IMR-90 (cell line): ENCODE measurements around the gene LBHD2. TPM values are rescaled to one million over a fixed set of nuclear protein-coding genes. Genes with fewer than 3 reads are reported as not detected.

Experiments
- ATAC-seq: fragments of 200-7000 bp; cut with Tn5 transposase; 2 replicates; pipeline ENCODE4 v1.9.1; 2020; ENCODE audit warnings: low read depth, mild to moderate bottlenecking, moderate library complexity
- BruUV-seq: library from RNA; stranded (reverse); fragments of 400-500 nt; replicated peaks from 2 replicates; lab custom pipeline; 2021; lab: Mats Ljungman, UMichigan
- CTCF ChIA-PET: fragments of 300-600 bp; formaldehyde crosslinking; extraction: SDS; loops from one replicate; lab custom pipeline; 2021; ENCODE audit warnings: antibody characterized with exemption; lab: Yijun Ruan, JAX
- POLR2A ChIA-PET: fragments of 300-600 bp; sonication (Branson Sonifier 250); formaldehyde crosslinking; loops from one replicate; lab custom pipeline; 2022; ENCODE audit warnings: antibody characterized with exemption; ENCODE audit not compliant: unreplicated experiment; lab: Charles Lee
- DNase-seq: peaks from one replicate; pipeline ENCODE4 v3.0.0; 2013
- H2AFZ ChIP-seq: replicated peaks from 2 replicates; pipeline ENCODE3; 2013; ENCODE audit warnings: low read length, mild to moderate bottlenecking; ENCODE audit not compliant: poor library complexity
- H2AK5ac ChIP-seq: 2 replicates; pipeline ENCODE4 v1.6.1; 2013; ENCODE audit warnings: low read depth, low read length, inconsistent platforms
- H2AK9ac ChIP-seq: replicated peaks from 2 replicates; pipeline ENCODE3; 2013; ENCODE audit warnings: mild to moderate bottlenecking, low read depth, low read length, moderate library complexity; ENCODE audit not compliant: poor library complexity
- H2BK120ac ChIP-seq: 2 replicates; pipeline ENCODE4 v1.6.1; 2013; ENCODE audit warnings: low read depth, low read length, inconsistent platforms
- H2BK15ac ChIP-seq: 3 replicates; pipeline ENCODE4 v1.6.1; 2013; ENCODE audit warnings: low read depth, low read length, inconsistent platforms
- H2BK20ac ChIP-seq: 2 replicates; pipeline ENCODE4 v1.6.1; 2013; ENCODE audit warnings: low read depth, mild to moderate bottlenecking, inconsistent platforms, low read length, moderate library complexity
- H2BK5ac ChIP-seq: 2 replicates; pipeline ENCODE4 v1.6.1; 2013; ENCODE audit warnings: mild to moderate bottlenecking, low read depth, low read length, inconsistent platforms; ENCODE audit not compliant: poor library complexity, severe bottlenecking
- H3K14ac ChIP-seq: replicated peaks from 2 replicates; pipeline ENCODE4 v1.6.1; 2013; ENCODE audit warnings: low read depth, low read length, inconsistent platforms
- H3K18ac ChIP-seq: 2 replicates; pipeline ENCODE4 v1.6.1; 2013; ENCODE audit warnings: low read depth, low read length, control low read depth
- H3K23ac ChIP-seq: 2 replicates; pipeline ENCODE4 v1.6.1; 2013; ENCODE audit warnings: low read depth, low read length, inconsistent platforms
- H3K27ac ChIP-seq: 2 replicates; pipeline ENCODE4 v1.5.1; 2013; ENCODE audit warnings: mild to moderate bottlenecking, control low read depth, low read length; ENCODE audit not compliant: insufficient read depth
- H3K27me3 ChIP-seq: 2 replicates; pipeline ENCODE4 v1.6.1; 2013; ENCODE audit warnings: low read length; ENCODE audit not compliant: control insufficient read depth, insufficient read depth
- H3K36me3 ChIP-seq: 2 replicates; pipeline ENCODE4 v1.6.1; 2013; ENCODE audit warnings: low read length, mixed read lengths; ENCODE audit not compliant: control insufficient read depth, insufficient read depth
- H3K4ac ChIP-seq: 2 replicates; pipeline ENCODE4 v1.6.1; 2013; ENCODE audit warnings: low read depth, low read length, inconsistent platforms
- H3K4me1 ChIP-seq: 2 replicates; pipeline ENCODE4 v1.6.1; 2013; ENCODE audit warnings: low read length, mixed read lengths; ENCODE audit not compliant: control insufficient read depth, insufficient read depth
- H3K4me2 ChIP-seq: 2 replicates; pipeline ENCODE4 v1.6.1; 2013; ENCODE audit warnings: low read depth, mild to moderate bottlenecking, control low read depth, low read length, moderate library complexity
- H3K4me3 ChIP-seq: 2 replicates; pipeline ENCODE4 v1.5.1; 2013; ENCODE audit warnings: low read depth, mild to moderate bottlenecking, control low read depth, low read length, moderate library complexity; ENCODE audit not compliant: insufficient read depth
- H3K56ac ChIP-seq: 2 replicates; pipeline ENCODE4 v1.6.1; 2013; ENCODE audit warnings: low read length, inconsistent platforms; ENCODE audit not compliant: insufficient read depth; ENCODE audit errors: extremely low read depth
- H3K79me1 ChIP-seq, 2 experiments: 2 replicates each; pipeline ENCODE4 v1.6.1; 2013; ENCODE audit warnings: low read length in 2 of 2, inconsistent platforms in 1 of 2, low read depth in 1 of 2
- H3K9ac ChIP-seq: 2 replicates; pipeline ENCODE4 v1.6.1; 2013; ENCODE audit warnings: low read depth, low read length, control low read depth
- H3K9me1 ChIP-seq: 2 replicates; pipeline ENCODE4 v1.6.1; 2013; ENCODE audit warnings: low read length, inconsistent platforms; ENCODE audit not compliant: insufficient read depth
- H3K9me3 ChIP-seq: 2 replicates; pipeline ENCODE4 v1.6.1; 2013; ENCODE audit warnings: low read length; ENCODE audit not compliant: control insufficient read depth, insufficient read depth
- H4K20me1 ChIP-seq: 2 replicates; pipeline ENCODE4 v1.6.1; 2013; ENCODE audit warnings: low read length, inconsistent platforms; ENCODE audit not compliant: insufficient read depth
- H4K5ac ChIP-seq: 2 replicates; pipeline ENCODE4 v1.6.1; 2013; ENCODE audit warnings: mild to moderate bottlenecking, low read depth, low read length, control low read depth
- H4K8ac ChIP-seq, 2 experiments: 2 replicates each; pipeline ENCODE4 v1.6.1; 2013; ENCODE audit warnings: low read depth in 2 of 2, low read length in 2 of 2, control low read depth in 1 of 2, inconsistent platforms in 1 of 2
- H4K91ac ChIP-seq: 2 replicates; pipeline ENCODE4 v1.6.1; 2013; ENCODE audit warnings: low read depth, low read length, inconsistent platforms; ENCODE audit not compliant: insufficient read depth
- CEBPB ChIP-seq: IDR thresholded peaks from 2 replicates; pipeline ENCODE4 v1.6.1; 2012; ENCODE audit warnings: low read depth, low read length, improper control_type of control experiment
- CHD1 ChIP-seq: IDR thresholded peaks from 2 replicates; pipeline ENCODE4 v1.6.1; 2012; ENCODE audit warnings: low read depth, low read length, improper control_type of control experiment
- MAFK ChIP-seq: IDR thresholded peaks from 2 replicates; pipeline ENCODE4 v1.6.1; 2012; ENCODE audit warnings: low read depth, low read length, improper control_type of control experiment
- MAZ ChIP-seq: IDR thresholded peaks from 2 replicates; pipeline ENCODE4 v1.6.1; 2012; ENCODE audit warnings: low read depth, mild to moderate bottlenecking, low read length, improper control_type of control experiment, moderate library complexity, borderline replicate concordance
- POLR2A ChIP-seq: IDR thresholded peaks from 2 replicates; pipeline ENCODE4 v1.6.1; 2012; ENCODE audit warnings: mild to moderate bottlenecking, low read depth, low read length
- RFX5 ChIP-seq: IDR thresholded peaks from 2 replicates; pipeline ENCODE4 v1.8.0; 2012; ENCODE audit warnings: low read depth, mild to moderate bottlenecking, low read length, moderate library complexity
- WGBS, 2 experiments: methylation state at CpG; one replicate each; pipeline versions ENCODE4 v1.1.5 to v1.1.7; 2013; ENCODE audit warnings: missing lambda C conversion rate in 2 of 2; ENCODE audit not compliant: insufficient read length in 1 of 2; ENCODE audit errors: extremely low coverage in 2 of 2; 5-methylcytosine and 5-hydroxymethylcytosine counted together
- dilution Hi-C: fragments of 300-500 bp; cut with HindIII; formaldehyde crosslinking; loops from one replicate; pipeline ENCODE4 v1.14.3; 2018; ENCODE audit warnings: low sequenced_read_pairs; ENCODE audit not compliant: unreplicated experiment
- in situ Hi-C: fragments of 300-500 bp; cut with MboI; formaldehyde crosslinking; loops from 3 replicates; pipeline ENCODE4 v1.14.3; 2019; ENCODE audit warnings: low sequenced_read_pairs, inconsistent platforms, mixed read lengths
- intact Hi-C: fragments of 100-400 bp; cut with micrococcal nuclease; formaldehyde crosslinking; loops from 2 replicates; pipeline ENCODE4 v1.10.0; 2022
- polyA plus RNA-seq, 3 experiments: library from polyadenylated mRNA; depleted of rRNA; stranded (reverse); fragments of >200 nt; gene quantifications; 2 replicates each; pipeline ENCODE4 v1.2.3, GENCODE V29; 2012; ENCODE audit warnings: low replicate concordance in 1 of 3
- total RNA-seq: library from RNA; depleted of rRNA; stranded (reverse); fragments of >200 nt; gene quantifications from 2 replicates; pipeline ENCODE4 v1.2.3, GENCODE V29; 2012
- TF ChIP-seq, protein P1 (sequence below): conservative IDR thresholded peaks from 2 replicates; pipeline ENCODE4 v1.5.1; 2012; ENCODE audit warnings: mild to moderate bottlenecking, low read depth, low read length, improper control_type of control experiment
- TF ChIP-seq, protein P2 (sequence below): fragments of 150-350 bp; IDR thresholded peaks from 2 replicates; pipeline ENCODE4 v1.6.1; 2017; ENCODE audit warnings: mild to moderate bottlenecking, antibody characterized with exemption, low read length, low read depth

Gene LBHD2
- total and polyA plus RNA-seq, 2 of the 4 experiments (the other 2 are of a cell fraction), result not detected

DNA sequence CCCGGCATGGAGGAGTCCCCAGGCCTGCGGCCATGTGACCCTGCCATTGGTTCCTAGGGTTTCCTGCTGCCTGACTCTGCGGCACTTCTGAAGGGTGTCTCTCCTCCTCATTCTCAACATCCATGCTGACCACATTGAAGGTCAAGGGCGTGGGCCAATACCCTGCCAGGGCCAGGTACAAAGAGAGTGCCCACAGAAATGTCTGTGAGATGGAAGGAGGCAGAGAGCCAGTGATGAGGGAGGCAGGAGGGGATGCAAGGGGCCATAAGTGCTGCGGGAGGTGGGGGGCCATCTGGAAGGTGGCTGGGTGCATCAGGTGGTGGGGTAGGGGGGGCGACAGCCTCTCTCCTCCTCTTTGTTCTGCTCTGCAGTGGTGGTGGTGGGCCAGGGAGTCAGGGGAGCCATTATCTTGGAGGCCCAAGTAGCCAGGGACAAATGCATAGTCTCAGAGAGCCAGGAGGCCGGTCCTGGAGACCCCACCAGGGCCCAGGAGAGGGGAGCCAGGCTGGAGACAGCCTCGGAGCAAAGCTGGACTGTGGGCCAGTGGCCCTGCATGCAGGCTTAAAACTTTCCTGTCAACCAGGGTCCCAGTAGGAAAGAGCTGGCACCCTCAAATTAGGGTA, 13.6 kb upstream of the LBHD2 start:
- Histone ChIP-seq H3K4me1 (peaks cover 3% of the 10 kb centered on the region; the same call in 1 of the 2 replicates), H3K23ac (no peak overlapping the region), H3K4me2 (no peak overlapping the region), H2AK5ac (no peak overlapping the region), H3K27ac (no peak overlapping the region), H3K36me3 (no peaks in the 10 kb centered on the region), H3K14ac (no peak overlapping the region), H3K9me1 (no peaks in the 10 kb centered on the region), H2AK9ac (no peak overlapping the region), H2BK5ac (no peak overlapping the region), H2AFZ (no peak overlapping the region), H3K9me3 (no peaks in the 10 kb centered on the region), H4K5ac (no peak overlapping the region), H2BK20ac (no peak overlapping the region), H2BK15ac (no peak overlapping the region), H3K79me1 (no peaks in the 10 kb centered on the region), H3K18ac (no peak overlapping the region), H3K56ac (no peak overlapping the region), H2BK120ac (no peak overlapping the region), H4K91ac (no peak overlapping the region), H3K4ac (no peak overlapping the region), H3K27me3 (peaks cover 2% of the 10 kb centered on the region; the same call in 1 of the 2 replicates), H3K9ac (no peak overlapping the region), H4K8ac (no peak overlapping the region), H4K20me1 (no peaks in the 10 kb centered on the region; the same call in 1 of the 2 replicates), H3K4me3 (no peak overlapping the region)
- CTCF ChIA-PET, result no interaction called here
- ATAC-seq (no peak), DNase-seq (no peak)
- TF ChIP-seq MAFK, result no peak
- TF ChIP-seq, protein P1, sequence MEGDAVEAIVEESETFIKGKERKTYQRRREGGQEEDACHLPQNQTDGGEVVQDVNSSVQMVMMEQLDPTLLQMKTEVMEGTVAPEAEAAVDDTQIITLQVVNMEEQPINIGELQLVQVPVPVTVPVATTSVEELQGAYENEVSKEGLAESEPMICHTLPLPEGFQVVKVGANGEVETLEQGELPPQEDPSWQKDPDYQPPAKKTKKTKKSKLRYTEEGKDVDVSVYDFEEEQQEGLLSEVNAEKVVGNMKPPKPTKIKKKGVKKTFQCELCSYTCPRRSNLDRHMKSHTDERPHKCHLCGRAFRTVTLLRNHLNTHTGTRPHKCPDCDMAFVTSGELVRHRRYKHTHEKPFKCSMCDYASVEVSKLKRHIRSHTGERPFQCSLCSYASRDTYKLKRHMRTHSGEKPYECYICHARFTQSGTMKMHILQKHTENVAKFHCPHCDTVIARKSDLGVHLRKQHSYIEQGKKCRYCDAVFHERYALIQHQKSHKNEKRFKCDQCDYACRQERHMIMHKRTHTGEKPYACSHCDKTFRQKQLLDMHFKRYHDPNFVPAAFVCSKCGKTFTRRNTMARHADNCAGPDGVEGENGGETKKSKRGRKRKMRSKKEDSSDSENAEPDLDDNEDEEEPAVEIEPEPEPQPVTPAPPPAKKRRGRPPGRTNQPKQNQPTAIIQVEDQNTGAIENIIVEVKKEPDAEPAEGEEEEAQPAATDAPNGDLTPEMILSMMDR, result no peak
- no peak for TF ChIP-seq POLR2A
- no peak for TF ChIP-seq CEBPB
- TF ChIP-seq, protein P2, sequence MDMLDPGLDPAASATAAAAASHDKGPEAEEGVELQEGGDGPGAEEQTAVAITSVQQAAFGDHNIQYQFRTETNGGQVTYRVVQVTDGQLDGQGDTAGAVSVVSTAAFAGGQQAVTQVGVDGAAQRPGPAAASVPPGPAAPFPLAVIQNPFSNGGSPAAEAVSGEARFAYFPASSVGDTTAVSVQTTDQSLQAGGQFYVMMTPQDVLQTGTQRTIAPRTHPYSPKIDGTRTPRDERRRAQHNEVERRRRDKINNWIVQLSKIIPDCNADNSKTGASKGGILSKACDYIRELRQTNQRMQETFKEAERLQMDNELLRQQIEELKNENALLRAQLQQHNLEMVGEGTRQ, result no peak
- TF ChIP-seq RFX5, result no peak
- no peak for TF ChIP-seq MAZ
- no peak for TF ChIP-seq CHD1
- POLR2A ChIA-PET, result interaction anchor here (0.6 kb wide), 1 partner anchor 489 kb away, joined by 5 read pairs; no protein-coding TSS in a partner anchor
- 76% methylated on average over 3 of the region's 8 CpGs; no CpG with 5 or more reads in 1 of the 2 experiments for WGBS, 2 experiments
- dilution Hi-C loops, result no loop called here
- in situ Hi-C loops, result no loop called here
- BruUV-seq, result no TSS peak
- intact Hi-C loops, result loop anchor here (10.0 kb wide), 1 partner anchor 114 kb away; no protein-coding TSS in a partner anchor
